HEK293T (cell line): ENCODE results near the gene SLC9A9.

Source experiments
- CTCF ChIA-PET: fragments of 350-600 bp; formaldehyde crosslinking; extraction: SDS; loops from one replicate; lab custom pipeline; 2021; ENCODE audit warnings: antibody characterized with exemption, inconsistent platforms; lab: Yijun Ruan, JAX
- POLR2A ChIA-PET: fragments of 350-600 bp; formaldehyde crosslinking; extraction: SDS; loops from one replicate; lab custom pipeline; 2020; ENCODE audit warnings: antibody characterized with exemption, inconsistent platforms; lab: Yijun Ruan, JAX
- DNase-seq: peaks from one replicate; pipeline ENCODE4 v3.0.0; 2012; ENCODE audit warnings: mixed read lengths; ENCODE audit errors: extremely low spot score
- ARNT ChIP-seq: fragments of 450-650 bp; IDR thresholded peaks from 2 replicates; pipeline ENCODE4 v1.6.1; 2017; ENCODE audit warnings: mild to moderate bottlenecking
- BHLHE40 ChIP-seq: fragments of 450-650 bp; IDR thresholded peaks from 2 replicates; pipeline ENCODE4 v1.6.1; 2016; ENCODE audit warnings: mild to moderate bottlenecking, moderate library complexity, borderline replicate concordance
- CTBP1 ChIP-seq: fragments of 450-650 bp; IDR thresholded peaks from 2 replicates; pipeline ENCODE4 v1.6.1; 2016; ENCODE audit warnings: borderline replicate concordance
- ELF4 ChIP-seq: fragments of 450-650 bp; IDR thresholded peaks from 2 replicates; pipeline ENCODE4 v1.6.1; 2017; ENCODE audit warnings: antibody characterized with exemption
- FOXA1 ChIP-seq: fragments of 450-650 bp; IDR thresholded peaks from 2 replicates; pipeline ENCODE4 v1.6.1; 2016; ENCODE audit warnings: mild to moderate bottlenecking
- FOXK2 ChIP-seq: fragments of 450-650 bp; IDR thresholded peaks from 2 replicates; pipeline ENCODE4 v1.6.1; 2016; ENCODE audit warnings: mild to moderate bottlenecking
- FOXM1 ChIP-seq: fragments of 450-650 bp; IDR thresholded peaks from 2 replicates; pipeline ENCODE4 v1.6.1; 2017; ENCODE audit warnings: mild to moderate bottlenecking, borderline replicate concordance
- HDGF ChIP-seq: fragments of 450-650 bp; IDR thresholded peaks from 2 replicates; pipeline ENCODE4 v1.6.1; 2017; ENCODE audit warnings: antibody characterized with exemption, borderline replicate concordance
- L3MBTL2 ChIP-seq: fragments of 450-650 bp; conservative IDR thresholded peaks from 2 replicates; pipeline ENCODE4 v1.6.1; 2016; ENCODE audit warnings: mild to moderate bottlenecking
- LEF1 ChIP-seq: fragments of 450-650 bp; IDR thresholded peaks from 2 replicates; pipeline ENCODE4 v1.6.1; 2017; ENCODE audit warnings: mild to moderate bottlenecking, borderline replicate concordance
- NFRKB ChIP-seq: fragments of 450-650 bp; IDR thresholded peaks from 2 replicates; pipeline ENCODE4 v1.6.1; 2016; ENCODE audit warnings: mild to moderate bottlenecking, moderate library complexity
- SP1 ChIP-seq: fragments of 450-650 bp; IDR thresholded peaks from 2 replicates; pipeline ENCODE4 v1.6.1; 2017
- SUZ12 ChIP-seq: fragments of 450-650 bp; IDR thresholded peaks from 2 replicates; pipeline ENCODE4 v1.6.1; 2016; ENCODE audit warnings: mild to moderate bottlenecking
- TARDBP ChIP-seq: fragments of 450-650 bp; IDR thresholded peaks from 2 replicates; pipeline ENCODE4 v1.6.1; 2016
- ZNF384 ChIP-seq: fragments of 450-650 bp; IDR thresholded peaks from 2 replicates; pipeline ENCODE4 v1.6.1; 2016
- TF ChIP-seq, protein P1 (sequence below): fragments of 450-650 bp; IDR thresholded peaks from 2 replicates; pipeline ENCODE4 v1.6.1; 2016

Gene SLC9A9

DNA sequence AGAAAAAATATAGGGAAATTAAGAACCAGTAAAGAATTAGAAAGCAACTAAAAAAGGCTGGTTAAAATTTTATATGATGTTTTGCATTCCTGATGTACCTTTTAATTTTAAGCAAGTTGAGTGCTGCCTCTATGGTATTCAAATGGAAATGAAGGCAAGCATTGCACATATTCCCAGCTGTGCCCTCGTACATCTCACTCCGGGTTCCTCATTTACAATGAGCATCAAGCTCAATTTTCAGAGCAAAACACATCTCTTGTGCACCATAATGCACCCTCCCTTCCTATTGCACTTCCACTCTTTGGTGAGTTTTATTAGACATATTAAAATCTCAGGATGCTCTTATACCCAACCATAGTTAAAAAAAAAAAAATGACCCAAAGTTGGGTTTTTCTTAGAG lies 460.8 kb downstream of the SLC9A9 start:
- TF ChIP-seq TARDBP (no peak), NFRKB (no peak), LEF1 (no peak), BHLHE40 (no peak), ARNT (no peak)
- DNase-seq: no peak
- ChIA-PET CTCF (no interaction called here), POLR2A (no interaction called here)

DNA sequence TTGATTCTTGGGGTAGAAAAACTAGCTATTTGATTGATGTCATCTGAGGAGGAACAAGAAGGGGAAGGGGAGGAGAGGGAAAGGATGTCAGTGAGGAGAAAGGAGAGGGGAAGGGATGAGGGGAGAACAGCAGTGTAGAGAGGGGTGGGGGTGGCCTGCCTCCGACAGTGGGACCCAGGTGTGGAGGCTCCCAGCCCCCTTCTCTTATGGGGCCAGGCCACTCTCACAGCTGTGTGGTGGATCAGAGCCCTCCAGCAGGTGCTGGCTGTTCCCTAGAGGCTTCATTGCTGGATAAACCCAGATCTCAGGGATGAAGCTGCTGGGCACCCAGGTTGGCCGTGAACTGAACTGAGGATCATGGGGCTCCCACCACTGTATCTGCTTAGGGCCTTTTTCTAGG lies 464.2 kb downstream of the SLC9A9 start:
- CTCF ChIA-PET: no interaction called here
- TF ChIP-seq L3MBTL2 (no peak), ZNF384 (no peak)
- POLR2A ChIA-PET: no interaction called here
- DNase-seq: no peak

DNA sequence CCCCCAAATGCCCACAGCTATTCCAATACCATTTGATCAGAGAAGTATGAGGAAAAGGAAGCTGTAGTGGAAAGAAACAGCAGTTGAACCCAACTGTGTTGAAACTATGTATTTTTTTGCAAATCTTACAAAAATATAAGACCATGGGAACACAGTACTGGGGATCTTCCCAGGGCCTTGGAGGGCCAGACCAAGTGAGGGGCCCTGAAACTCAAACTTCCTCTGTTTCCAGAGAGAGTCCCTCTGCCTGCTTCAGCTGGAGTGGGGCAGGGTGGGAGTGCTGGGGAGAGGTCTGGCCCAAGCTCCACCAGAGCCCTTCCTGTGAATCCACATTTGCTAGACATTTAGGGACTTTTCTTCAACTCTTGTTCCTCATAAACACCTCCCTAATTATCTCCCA lies 464.8 kb downstream of the SLC9A9 start:
- no peak for DNase-seq
- POLR2A ChIA-PET: no interaction called here
- TF ChIP-seq NFRKB: no peak
- no peak for TF ChIP-seq SP1
- no peak for TF ChIP-seq HDGF
- TF ChIP-seq ARNT: no peak
- no peak for TF ChIP-seq CTBP1
- no peak for TF ChIP-seq LEF1
- no peak for TF ChIP-seq TARDBP
- TF ChIP-seq, protein P1, sequence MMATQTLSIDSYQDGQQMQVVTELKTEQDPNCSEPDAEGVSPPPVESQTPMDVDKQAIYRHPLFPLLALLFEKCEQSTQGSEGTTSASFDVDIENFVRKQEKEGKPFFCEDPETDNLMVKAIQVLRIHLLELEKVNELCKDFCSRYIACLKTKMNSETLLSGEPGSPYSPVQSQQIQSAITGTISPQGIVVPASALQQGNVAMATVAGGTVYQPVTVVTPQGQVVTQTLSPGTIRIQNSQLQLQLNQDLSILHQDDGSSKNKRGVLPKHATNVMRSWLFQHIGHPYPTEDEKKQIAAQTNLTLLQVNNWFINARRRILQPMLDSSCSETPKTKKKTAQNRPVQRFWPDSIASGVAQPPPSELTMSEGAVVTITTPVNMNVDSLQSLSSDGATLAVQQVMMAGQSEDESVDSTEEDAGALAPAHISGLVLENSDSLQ: no peak
- no peak for TF ChIP-seq FOXK2
- no peak for TF ChIP-seq FOXA1
- TF ChIP-seq FOXM1: no peak
- no peak for TF ChIP-seq ZNF384
- no peak for TF ChIP-seq BHLHE40
- TF ChIP-seq SUZ12: no peak
- no peak for TF ChIP-seq ELF4
- no peak for TF ChIP-seq L3MBTL2
- CTCF ChIA-PET: no interaction called here

DNA sequence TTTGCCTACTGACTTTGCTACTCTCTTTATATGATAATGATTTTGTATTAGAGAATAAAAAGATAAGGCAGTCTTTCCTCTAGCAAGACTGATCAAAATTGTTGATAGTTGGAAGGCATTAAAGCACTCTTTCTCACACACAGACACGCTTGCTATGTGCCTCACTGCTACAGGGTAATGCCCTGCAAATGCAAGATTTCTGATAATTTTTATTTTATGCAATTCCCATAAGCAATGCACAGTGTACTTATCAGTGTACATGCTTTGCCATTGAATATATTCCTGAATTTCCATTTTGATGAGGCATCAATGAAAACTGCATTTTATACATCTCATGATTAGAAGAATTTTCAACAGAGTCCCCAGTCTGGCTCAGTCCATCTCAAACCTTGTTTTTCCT lies 465.5 kb downstream of the SLC9A9 start:
- ChIA-PET POLR2A (no interaction called here), CTCF (no interaction called here)
- DNase-seq: no peak
- TF ChIP-seq TARDBP (no peak), ZNF384 (no peak), FOXA1 (no peak), SUZ12 (no peak), ELF4 (no peak), SP1 (no peak), FOXK2 (no peak), HDGF (no peak), ARNT (no peak), CTBP1 (no peak), BHLHE40 (no peak), L3MBTL2 (no peak), NFRKB (no peak), LEF1 (no peak), FOXM1 (no peak)
- TF ChIP-seq, protein P1: no peak

DNA sequence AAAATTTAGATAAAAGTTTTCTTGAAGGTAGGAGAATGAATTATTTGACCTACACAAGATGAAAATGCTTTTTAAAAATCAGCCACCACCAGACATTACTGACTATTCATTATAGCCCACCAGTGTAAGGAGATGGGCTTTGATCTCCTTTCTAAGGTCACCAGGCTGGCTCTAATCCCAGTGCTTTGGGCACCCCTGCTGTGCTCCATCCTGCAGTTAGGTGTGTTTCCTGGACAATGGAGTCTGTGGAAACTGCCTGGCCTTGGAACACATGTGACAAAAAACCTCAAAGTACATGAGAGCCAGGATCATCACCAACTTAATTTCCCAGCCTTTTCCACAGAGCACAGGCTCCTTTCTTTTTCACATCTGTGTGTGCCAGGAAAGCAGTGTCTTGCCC lies 467.8 kb downstream of the SLC9A9 start:
- DNase-seq: no peak
- TF ChIP-seq SP1 (no peak), ZNF384 (no peak), LEF1 (no peak)
- CTCF ChIA-PET: no interaction called here
- POLR2A ChIA-PET: no interaction called here

DNA sequence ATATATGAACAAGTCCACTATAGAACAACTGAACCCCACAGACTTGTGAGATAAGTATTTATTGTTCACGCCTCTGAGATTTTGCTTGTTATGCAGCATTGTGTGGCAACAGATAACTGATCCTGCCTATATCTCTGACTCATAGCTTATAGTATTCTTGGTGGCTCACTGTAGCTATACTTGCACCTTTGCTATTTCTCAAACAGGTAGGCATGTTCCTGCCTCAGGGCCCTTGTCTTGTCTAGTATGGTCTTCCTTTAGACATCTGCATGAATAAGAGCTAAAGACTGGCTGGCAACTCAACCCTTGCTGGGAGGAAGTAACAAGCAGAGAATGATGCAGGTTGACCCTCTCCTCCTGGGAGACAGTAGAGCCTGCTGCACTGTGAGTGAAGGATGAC lies 472.6 kb downstream of the SLC9A9 start:
- DNase-seq: no peak
- POLR2A ChIA-PET: no interaction called here
- TF ChIP-seq FOXA1 (no peak), LEF1 (no peak), SUZ12 (no peak), CTBP1 (no peak), TARDBP (no peak), ZNF384 (no peak), SP1 (no peak), NFRKB (no peak)
- CTCF ChIA-PET: no interaction called here

DNA sequence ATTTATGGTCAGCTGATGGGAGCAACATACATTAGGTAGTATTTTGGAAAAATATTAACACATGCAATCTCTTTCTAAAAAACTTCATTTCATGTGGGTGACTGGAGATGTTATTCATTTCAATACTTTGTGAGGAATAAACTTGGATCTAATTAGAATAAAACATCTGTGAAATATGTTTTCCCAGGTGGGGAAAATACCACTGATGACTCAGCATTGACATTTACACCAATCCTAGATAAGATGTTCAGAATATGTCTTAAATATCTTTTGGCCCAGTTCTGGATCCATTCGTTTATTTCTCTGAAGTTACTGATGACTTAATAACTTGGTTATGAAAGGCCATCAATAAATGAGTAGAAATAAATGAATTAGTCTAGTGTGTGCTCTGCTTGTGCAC lies 481.1 kb downstream of the SLC9A9 start:
- CTCF ChIA-PET: no interaction called here

More for the DNA sequence above, 481.1 kb downstream of the SLC9A9 start:
- DNase-seq: no peak
- POLR2A ChIA-PET: no interaction called here
- no peak for TF ChIP-seq SP1
- no peak for TF ChIP-seq SUZ12
- no peak for TF ChIP-seq ZNF384
- TF ChIP-seq HDGF: no peak
- TF ChIP-seq LEF1: no peak
- TF ChIP-seq ELF4: no peak
- no peak for TF ChIP-seq FOXM1
- TF ChIP-seq L3MBTL2: no peak
- no peak for TF ChIP-seq NFRKB
- no peak for TF ChIP-seq BHLHE40
- no peak for TF ChIP-seq ARNT
- TF ChIP-seq TARDBP: no peak
- no peak for TF ChIP-seq CTBP1
- TF ChIP-seq, protein P1: no peak
- TF ChIP-seq FOXK2: no peak
- no peak for TF ChIP-seq FOXA1
